Measurements from ENCODE around the gene GPAM. TPM values are rescaled to one million over a fixed set of nuclear protein-coding genes. Genes with fewer than 3 reads are reported as not detected.

GPAM gene
- total RNA-seq, 1 donor from 2014 or later = 52.7 TPM

DNA sequence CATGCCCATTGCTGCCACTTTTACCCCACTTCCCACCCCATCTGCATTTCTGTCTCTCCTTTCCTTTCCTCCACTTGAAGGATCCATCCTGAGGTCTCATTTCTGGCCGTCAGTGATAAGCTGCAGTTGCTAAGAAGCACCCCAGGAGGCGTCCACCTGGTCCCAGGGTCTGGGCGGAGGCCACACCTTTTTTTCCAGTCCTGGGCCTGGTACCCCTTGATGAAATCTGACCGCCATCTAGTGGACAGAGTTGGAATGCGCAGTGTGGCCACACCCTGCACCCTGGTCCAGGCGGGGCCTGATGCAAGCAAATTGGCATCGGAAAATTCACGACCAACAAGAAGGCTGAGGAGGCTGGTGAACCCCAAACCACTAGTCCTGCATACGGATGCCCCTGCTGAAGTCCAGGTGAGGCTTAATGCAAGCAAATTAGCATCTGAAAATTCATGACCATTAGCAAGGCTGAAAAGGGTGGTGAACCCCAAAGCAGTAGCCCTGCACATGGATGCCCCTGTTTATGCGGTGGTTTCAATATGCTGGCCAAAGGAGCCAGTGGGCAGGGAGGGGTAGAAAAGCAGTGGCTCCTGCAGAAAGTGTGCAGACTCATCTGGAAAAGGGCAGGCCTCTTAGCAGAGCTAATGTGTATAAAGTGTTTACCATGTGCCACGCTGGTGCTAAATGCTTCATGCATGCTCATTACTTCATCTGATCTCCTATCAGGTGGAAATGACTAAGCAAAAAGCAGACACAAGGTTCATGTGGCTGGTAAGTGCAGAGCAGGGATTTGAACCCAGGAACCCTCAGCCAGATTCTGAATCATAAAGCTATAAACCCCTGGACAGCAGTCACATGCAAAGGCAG, 43.2 kb downstream of the GPAM start:
- Histone ChIP-seq H3K36me3 (ENCODE audit: control insufficient read depth in 3 of 3, insufficient read depth in 3 of 3, low read length in 3 of 3) (peaks cover 0 to 19% (median 7%) of the 10 kb centered on the region in 3 donors), H3K27ac (ENCODE audit: low read depth, low read length) (no peak overlapping the region), H3K4me1 (ENCODE audit: control insufficient read depth in 3 of 3, insufficient read depth in 3 of 3, low read length in 3 of 3) (peaks cover 0 to 13% (median 11%) of the 10 kb centered on the region in 3 donors), H3K9ac (ENCODE audit: low read depth in 1 of 3, low read length in 3 of 3) (no peak overlapping the region), H3K9me3 (ENCODE audit: control insufficient read depth in 3 of 3, low read length in 3 of 3) (no peaks in the 10 kb centered on the region), H3K4me3 (ENCODE audit: low read length in 3 of 3) (no peak overlapping the region), H3K27me3 (ENCODE audit: control insufficient read depth in 3 of 3, insufficient read depth in 3 of 3, low read length in 3 of 3) (no peaks in the 10 kb centered on the region)

DNA sequence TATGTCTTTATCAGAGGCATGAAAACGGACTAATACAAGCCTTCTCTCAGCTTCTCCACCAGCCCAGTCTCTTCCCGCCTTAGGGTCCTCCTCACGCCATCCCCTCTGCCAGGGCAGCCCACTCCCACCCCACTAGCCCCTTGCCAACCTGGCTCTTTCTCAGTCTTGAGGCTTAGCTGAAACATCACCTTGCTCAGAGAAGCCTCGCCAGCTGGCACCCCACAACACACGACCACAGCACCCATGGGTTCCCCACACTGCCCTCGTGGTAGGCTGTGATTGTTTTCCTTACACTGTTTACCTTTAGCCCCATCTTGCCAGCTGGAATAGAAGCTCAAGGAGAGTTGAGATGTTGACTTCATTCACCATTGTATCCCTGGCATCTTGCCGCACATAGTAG, 44.4 kb downstream of the GPAM start:
- Histone ChIP-seq H3K27ac (ENCODE audit: low read depth, low read length) (no peak overlapping the region), H3K27me3 (ENCODE audit: control insufficient read depth in 3 of 3, insufficient read depth in 3 of 3, low read length in 3 of 3) (no peaks in the 10 kb centered on the region), H3K9me3 (ENCODE audit: control insufficient read depth in 3 of 3, low read length in 3 of 3) (no peaks in the 10 kb centered on the region), H3K4me1 (ENCODE audit: control insufficient read depth in 3 of 3, insufficient read depth in 3 of 3, low read length in 3 of 3) (peaks cover 0 to 13% (median 11%) of the 10 kb centered on the region in 3 donors), H3K9ac (ENCODE audit: low read depth in 1 of 3, low read length in 3 of 3) (no peak overlapping the region), H3K36me3 (ENCODE audit: control insufficient read depth in 3 of 3, insufficient read depth in 3 of 3, low read length in 3 of 3) (peaks cover 0 to 19% (median 7%) of the 10 kb centered on the region in 3 donors), H3K4me3 (ENCODE audit: low read length in 3 of 3) (no peak overlapping the region)

DNA sequence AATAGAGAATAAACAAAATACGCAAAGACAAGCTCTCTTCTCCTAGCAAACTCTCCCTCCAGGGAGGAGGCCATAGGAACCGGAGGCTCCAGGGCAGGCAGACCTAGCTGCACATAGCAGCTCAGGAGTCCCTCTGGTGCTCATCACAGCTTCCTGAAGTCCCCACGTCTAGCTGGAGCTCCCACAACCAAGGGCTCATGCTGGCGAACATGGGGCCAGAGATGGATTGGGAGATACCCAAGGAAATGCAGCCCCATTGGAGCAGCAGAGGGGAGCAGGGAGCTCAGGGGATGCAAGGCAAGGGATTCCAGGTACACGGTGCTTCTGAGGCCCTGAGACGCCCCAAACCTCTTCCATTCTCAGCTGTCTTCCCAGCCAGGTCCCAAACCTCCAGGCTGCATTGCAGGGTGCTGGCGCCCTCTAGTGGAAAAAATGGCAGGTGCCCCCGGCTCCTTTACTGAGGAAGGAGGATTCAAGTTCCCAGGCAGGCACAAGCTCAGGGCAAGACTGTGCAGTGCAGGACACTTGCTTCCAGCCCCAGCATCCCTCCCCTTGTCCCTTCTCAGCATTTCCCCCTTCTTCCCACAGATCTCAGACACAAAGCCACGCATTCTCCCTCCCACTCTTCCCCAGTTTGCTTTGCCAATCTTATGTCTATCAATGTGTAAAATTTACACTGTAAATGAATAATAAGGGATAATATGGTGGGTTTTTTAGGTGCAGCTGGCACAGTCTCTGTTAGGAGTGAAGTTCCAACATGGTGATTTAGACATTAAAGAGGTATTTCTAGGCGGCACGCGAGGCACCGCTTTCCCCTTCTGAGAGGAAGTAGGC, 46.2 kb downstream of the GPAM start:
- Histone ChIP-seq H3K27ac (ENCODE audit: low read depth, low read length) (no peak overlapping the region), H3K36me3 (ENCODE audit: control insufficient read depth in 3 of 3, insufficient read depth in 3 of 3, low read length in 3 of 3) (peaks cover 0 to 22% (median 7%) of the 10 kb centered on the region in 3 donors), H3K27me3 (ENCODE audit: control insufficient read depth in 3 of 3, insufficient read depth in 3 of 3, low read length in 3 of 3) (no peaks in the 10 kb centered on the region), H3K4me3 (ENCODE audit: low read length in 3 of 3) (no peak overlapping the region), H3K9ac (ENCODE audit: low read depth in 1 of 3, low read length in 3 of 3) (peak overlapping the region in 1 of 3 donors; percentile 3), H3K9me3 (ENCODE audit: control insufficient read depth in 3 of 3, low read length in 3 of 3) (no peaks in the 10 kb centered on the region), H3K4me1 (ENCODE audit: control insufficient read depth in 3 of 3, insufficient read depth in 3 of 3, low read length in 3 of 3) (peaks cover 0 to 14% (median 7%) of the 10 kb centered on the region in 3 donors)

DNA sequence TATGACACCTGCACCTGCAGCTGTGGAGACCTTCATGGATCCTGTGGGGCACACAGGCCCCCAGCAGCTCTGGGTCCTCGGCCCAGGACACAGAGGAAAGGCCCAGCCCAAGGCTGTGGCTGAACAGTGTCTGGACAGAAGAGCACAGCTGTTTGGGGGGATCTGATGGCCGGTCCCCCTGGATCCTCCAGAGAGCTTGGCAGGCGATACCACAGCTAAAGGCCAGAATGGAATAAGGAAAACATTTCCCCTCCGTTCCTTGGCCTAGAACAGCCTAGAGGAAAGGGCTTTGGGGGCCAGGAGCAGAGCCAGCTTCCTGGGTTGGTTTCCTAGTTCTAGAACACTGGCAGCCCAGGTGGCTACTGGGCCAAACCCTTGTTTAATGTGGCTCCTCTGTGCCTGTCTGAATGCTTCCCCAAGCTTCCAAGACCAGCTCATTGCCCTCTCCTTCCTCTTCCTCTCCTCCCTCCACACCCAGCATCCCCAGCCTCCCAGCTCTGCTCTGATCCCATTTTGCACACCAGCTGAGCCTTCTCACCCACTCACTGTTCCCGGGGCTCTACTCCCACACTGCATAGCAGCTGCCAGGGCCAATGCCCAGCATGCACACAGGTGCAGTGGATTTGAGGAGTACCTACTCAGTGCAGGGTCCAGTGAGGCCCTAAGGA, 46.9 kb downstream of the GPAM start:
- no peak overlapping the region for H3K27ac ChIP-seq (ENCODE audit: low read depth, low read length)
- H3K4me1 ChIP-seq (ENCODE audit: control insufficient read depth in 3 of 3, insufficient read depth in 3 of 3, low read length in 3 of 3) = peaks cover 0 to 21% (median 14%) of the 10 kb centered on the region in 3 donors
- no peaks in the 10 kb centered on the region for H3K27me3 ChIP-seq (ENCODE audit: control insufficient read depth in 3 of 3, insufficient read depth in 3 of 3, low read length in 3 of 3)
- peaks cover 0 to 22% (median 7%) of the 10 kb centered on the region in 3 donors for H3K36me3 ChIP-seq (ENCODE audit: control insufficient read depth in 3 of 3, insufficient read depth in 3 of 3, low read length in 3 of 3)
- H3K9me3 ChIP-seq (ENCODE audit: control insufficient read depth in 3 of 3, low read length in 3 of 3) = no peaks in the 10 kb centered on the region
- no peak overlapping the region for H3K4me3 ChIP-seq (ENCODE audit: low read length in 3 of 3)
- H3K9ac ChIP-seq (ENCODE audit: low read depth in 1 of 3, low read length in 3 of 3) = no peak overlapping the region

DNA sequence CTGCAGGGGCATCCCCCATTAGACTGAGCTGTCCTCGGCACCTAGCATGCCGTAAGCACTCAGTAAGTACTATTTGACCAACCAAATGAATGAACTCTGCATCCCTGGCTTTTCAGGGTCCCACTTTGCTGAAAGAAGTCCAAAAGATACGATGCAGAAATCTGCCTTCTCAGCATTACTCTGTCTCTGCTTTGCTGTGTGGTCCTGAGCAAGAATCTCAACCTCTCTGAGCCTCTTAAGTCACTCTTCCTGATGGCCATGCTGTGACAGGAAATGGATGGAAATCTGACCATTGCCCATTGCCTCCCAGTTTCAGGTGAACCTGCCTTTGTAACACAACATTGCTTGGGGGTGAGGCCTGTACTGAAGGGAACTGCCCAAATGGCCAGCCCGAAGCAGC, 48.0 kb downstream of the GPAM start:
- peaks cover 0 to 19% (median 7%) of the 10 kb centered on the region in 3 donors for H3K36me3 ChIP-seq (ENCODE audit: control insufficient read depth in 3 of 3, insufficient read depth in 3 of 3, low read length in 3 of 3)
- no peaks in the 10 kb centered on the region for H3K9me3 ChIP-seq (ENCODE audit: control insufficient read depth in 3 of 3, low read length in 3 of 3)
- H3K27me3 ChIP-seq (ENCODE audit: control insufficient read depth in 3 of 3, insufficient read depth in 3 of 3, low read length in 3 of 3) = no peaks in the 10 kb centered on the region
- H3K4me1 ChIP-seq (ENCODE audit: control insufficient read depth in 3 of 3, insufficient read depth in 3 of 3, low read length in 3 of 3) = peaks cover 0 to 31% (median 19%) of the 10 kb centered on the region in 3 donors
- no peak overlapping the region for H3K4me3 ChIP-seq (ENCODE audit: low read length in 3 of 3)
- H3K9ac ChIP-seq (ENCODE audit: low read depth in 1 of 3, low read length in 3 of 3) = no peak overlapping the region
- no peak overlapping the region for H3K27ac ChIP-seq (ENCODE audit: low read depth, low read length)

DNA sequence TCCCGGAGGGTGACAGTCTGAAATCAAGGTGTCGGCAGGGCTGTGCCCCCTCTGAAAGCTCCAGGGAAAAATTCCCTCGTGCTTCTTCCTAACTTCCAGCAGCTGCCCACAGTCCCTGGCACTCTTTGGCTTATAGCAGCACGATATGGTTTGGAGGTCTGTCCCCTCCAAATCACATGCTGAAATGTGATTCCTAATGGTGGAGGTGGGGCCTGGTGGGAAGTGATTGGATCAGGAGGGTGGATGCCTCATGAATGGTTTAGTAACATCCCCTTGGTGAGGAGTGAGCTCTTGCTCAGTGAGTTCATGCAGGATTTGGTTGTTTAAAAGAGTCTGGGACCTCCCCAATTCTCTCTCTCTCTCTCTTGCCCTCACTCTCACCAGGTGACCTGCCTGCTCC, 51.1 kb downstream of the GPAM start:
- peak overlapping the region in 1 of 3 donors; percentile 35 for H3K4me3 ChIP-seq (ENCODE audit: low read length in 3 of 3)
- H3K9me3 ChIP-seq (ENCODE audit: control insufficient read depth in 3 of 3, low read length in 3 of 3) = no peaks in the 10 kb centered on the region
- peaks cover 0 to 35% (median 19%) of the 10 kb centered on the region in 3 donors for H3K4me1 ChIP-seq (ENCODE audit: control insufficient read depth in 3 of 3, insufficient read depth in 3 of 3, low read length in 3 of 3)
- peaks cover 0 to 5% (median 0%) of the 10 kb centered on the region in 3 donors for H3K36me3 ChIP-seq (ENCODE audit: control insufficient read depth in 3 of 3, insufficient read depth in 3 of 3, low read length in 3 of 3)
- peak overlapping the region; percentile 55 for H3K27ac ChIP-seq (ENCODE audit: low read depth, low read length)
- peak overlapping the region in 1 of 3 donors; percentile 78 for H3K9ac ChIP-seq (ENCODE audit: low read depth in 1 of 3, low read length in 3 of 3)
- H3K27me3 ChIP-seq (ENCODE audit: control insufficient read depth in 3 of 3, insufficient read depth in 3 of 3, low read length in 3 of 3) = no peaks in the 10 kb centered on the region

DNA sequence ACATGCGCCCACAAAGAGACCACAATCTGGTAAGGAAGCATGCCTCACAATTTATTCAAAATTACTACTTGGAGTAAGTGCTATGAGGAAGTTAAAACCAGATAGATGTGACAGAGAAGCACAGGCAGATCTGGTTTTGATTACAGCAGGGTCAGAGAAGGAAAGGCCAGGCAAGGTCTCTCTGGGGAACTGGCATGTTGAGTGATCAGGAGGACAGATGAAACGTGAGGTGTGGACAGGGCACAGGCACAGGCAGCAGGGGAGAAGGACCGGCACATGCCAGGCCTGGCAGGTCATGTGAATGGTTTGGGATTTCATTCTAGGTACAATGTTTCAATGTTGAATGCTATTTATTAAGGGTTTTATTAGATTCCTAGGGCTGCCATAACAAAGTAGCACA, 51.6 kb downstream of the GPAM start:
- Histone ChIP-seq H3K27me3 (ENCODE audit: control insufficient read depth in 3 of 3, insufficient read depth in 3 of 3, low read length in 3 of 3) (no peaks in the 10 kb centered on the region), H3K9me3 (ENCODE audit: control insufficient read depth in 3 of 3, low read length in 3 of 3) (no peaks in the 10 kb centered on the region), H3K4me3 (ENCODE audit: low read length in 3 of 3) (peak overlapping the region in 1 of 3 donors; percentile 35), H3K36me3 (ENCODE audit: control insufficient read depth in 3 of 3, insufficient read depth in 3 of 3, low read length in 3 of 3) (peaks cover 0 to 5% (median 0%) of the 10 kb centered on the region in 3 donors), H3K4me1 (ENCODE audit: control insufficient read depth in 3 of 3, insufficient read depth in 3 of 3, low read length in 3 of 3) (peaks cover 0 to 31% (median 16%) of the 10 kb centered on the region in 3 donors), H3K27ac (ENCODE audit: low read depth, low read length) (peak overlapping the region; percentile 55), H3K9ac (ENCODE audit: low read depth in 1 of 3, low read length in 3 of 3) (peak overlapping the region in 1 of 3 donors; percentile 78)

DNA sequence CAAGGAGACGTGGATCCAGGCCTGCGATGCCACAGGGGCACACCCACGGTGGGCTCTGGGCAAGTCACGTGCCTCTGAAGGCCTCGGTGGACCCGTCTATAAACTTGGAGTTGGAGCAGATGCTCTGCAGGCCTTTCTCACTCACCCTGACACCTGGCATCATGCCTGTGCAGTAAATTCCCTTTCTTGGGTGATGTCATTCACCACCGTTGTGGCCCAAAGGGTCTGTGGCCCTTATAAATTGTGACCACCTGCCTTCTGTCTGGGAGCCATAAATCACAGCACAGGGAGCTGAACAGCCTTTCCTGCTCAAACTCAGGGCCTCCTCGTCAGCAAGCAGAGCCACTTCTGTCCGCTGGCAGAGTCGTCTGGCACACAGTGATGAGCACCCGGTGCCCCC, 52.2 kb downstream of the GPAM start:
- H3K36me3 ChIP-seq (ENCODE audit: control insufficient read depth in 3 of 3, insufficient read depth in 3 of 3, low read length in 3 of 3) = peaks cover 0 to 7% (median 0%) of the 10 kb centered on the region in 3 donors

DNA sequence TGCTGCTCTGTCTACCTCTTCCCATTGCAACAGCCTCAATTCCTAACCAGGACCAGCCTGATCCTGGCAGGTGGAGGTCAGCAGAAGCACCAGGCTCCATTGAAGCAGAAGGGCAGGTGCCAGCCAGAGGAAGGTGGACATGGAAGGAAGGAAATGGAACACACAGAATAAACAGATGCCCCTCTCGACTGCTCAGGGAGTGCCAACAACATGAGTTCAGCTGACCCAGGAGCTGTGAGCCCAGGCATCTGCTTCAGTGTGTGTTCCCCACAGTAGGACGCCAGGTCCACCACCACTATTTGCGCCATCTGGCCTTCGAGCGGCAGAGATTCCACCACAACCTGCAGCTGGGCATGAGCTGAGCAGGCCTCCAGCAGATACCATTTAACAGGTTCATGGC, 56.7 kb downstream of the GPAM start:
- H3K27ac ChIP-seq (ENCODE audit: low read depth, low read length) = no peak overlapping the region
- H3K4me3 ChIP-seq (ENCODE audit: low read length in 3 of 3) = no peak overlapping the region
- H3K36me3 ChIP-seq (ENCODE audit: control insufficient read depth in 3 of 3, insufficient read depth in 3 of 3, low read length in 3 of 3) = peaks cover 0 to 3% (median 0%) of the 10 kb centered on the region in 3 donors
- peak overlapping the region in 1 of 3 donors; percentile 16 for H3K9ac ChIP-seq (ENCODE audit: low read depth in 1 of 3, low read length in 3 of 3)
- peaks cover 0 to 23% (median 7%) of the 10 kb centered on the region in 3 donors for H3K4me1 ChIP-seq (ENCODE audit: control insufficient read depth in 3 of 3, insufficient read depth in 3 of 3, low read length in 3 of 3)
- H3K27me3 ChIP-seq (ENCODE audit: control insufficient read depth in 3 of 3, insufficient read depth in 3 of 3, low read length in 3 of 3) = no peaks in the 10 kb centered on the region
- H3K9me3 ChIP-seq (ENCODE audit: control insufficient read depth in 3 of 3, low read length in 3 of 3) = no peaks in the 10 kb centered on the region

More for the DNA sequence above, 52.2 kb downstream of the GPAM start:
- Histone ChIP-seq H3K4me3 (ENCODE audit: low read length in 3 of 3) (no peak overlapping the region), H3K9me3 (ENCODE audit: control insufficient read depth in 3 of 3, low read length in 3 of 3) (no peaks in the 10 kb centered on the region), H3K27ac (ENCODE audit: low read depth, low read length) (no peak overlapping the region), H3K9ac (ENCODE audit: low read depth in 1 of 3, low read length in 3 of 3) (peak overlapping the region in 1 of 3 donors; percentile 78), H3K27me3 (ENCODE audit: control insufficient read depth in 3 of 3, insufficient read depth in 3 of 3, low read length in 3 of 3) (no peaks in the 10 kb centered on the region), H3K4me1 (ENCODE audit: control insufficient read depth in 3 of 3, insufficient read depth in 3 of 3, low read length in 3 of 3) (peaks cover 0 to 31% (median 14%) of the 10 kb centered on the region in 3 donors)
